GM21529 (cell line): ENCODE measurements around the gene IYD.
A peak's percentile ranks its signal among the peaks of the same experiment; 100 is the strongest.

ENCODE experiments used
- ATAC-seq: cut with Tn5 transposase; IDR thresholded peaks from one replicate; pipeline ENCODE4 v1.9.1; 2021; ENCODE audit not compliant: unreplicated experiment

The IYD gene

GRCh38 chr6:150368762-150369161, at the start of gene IYD:
IYD (plus strand) TSS chr6:150369012; CDS start chr6:150369032, 20 bp downstream.
- ATAC-seq: no peak

GRCh38 chr6:150319924-150320323, 48.9 kb upstream of the IYD start:
- ATAC-seq: no peak

- no peak for ATAC-seq
Measured at GRCh38 chr6:150320442-150320841, 48.4 kb upstream of the IYD start.

GRCh38 chr6:150322466-150322871, 46.3 kb upstream of the IYD start:
- no peak for ATAC-seq

- ATAC-seq: no peak
Measured at GRCh38 chr6:150323205-150323604, 45.6 kb upstream of the IYD start.

- no peak for ATAC-seq
Measured at GRCh38 chr6:150324044-150324443, 44.8 kb upstream of the IYD start.

GRCh38 chr6:150325066-150325772, 43.6 kb upstream of the IYD start:
- no peak for ATAC-seq

GRCh38 chr6:150327117-150327774, 41.6 kb upstream of the IYD start:
- ATAC-seq: no peak

GRCh38 chr6:150328744-150329405, 39.9 kb upstream of the IYD start:
- no peak for ATAC-seq

GRCh38 chr6:150331344-150331743, 37.5 kb upstream of the IYD start:
- no peak for ATAC-seq

- no peak for ATAC-seq
Measured at GRCh38 chr6:150332939-150333584, 35.8 kb upstream of the IYD start.

GRCh38 chr6:150333585-150333941, 35.2 kb upstream of the IYD start:
- no peak for ATAC-seq

GRCh38 chr6:150334790-150335783, 33.7 kb upstream of the IYD start:
- no peak for ATAC-seq

- peak; percentile 61 for ATAC-seq
Measured at GRCh38 chr6:150336299-150336698, 32.5 kb upstream of the IYD start.

- ATAC-seq: no peak
Measured at GRCh38 chr6:150336708-150337107, 32.1 kb upstream of the IYD start.

GRCh38 chr6:150342126-150342525, 26.7 kb upstream of the IYD start:
- no peak for ATAC-seq

- ATAC-seq: no peak
Measured at GRCh38 chr6:150343434-150343833, 25.4 kb upstream of the IYD start.

GRCh38 chr6:150345781-150346180, 23.0 kb upstream of the IYD start:
- ATAC-seq: no peak

- ATAC-seq: no peak
Measured at GRCh38 chr6:150346346-150346745, 22.5 kb upstream of the IYD start.

- ATAC-seq: peak; percentile 47
Measured at GRCh38 chr6:150347845-150348244, 21.0 kb upstream of the IYD start.

GRCh38 chr6:150349546-150349945, 19.3 kb upstream of the IYD start:
- ATAC-seq: no peak
